Hepatocyte (in vitro differentiated cells): ENCODE data around the gene SLC25A12. TPM values are rescaled to one million over a fixed set of nuclear protein-coding genes. Genes with fewer than 3 reads are reported as not detected.

Source experiments
- DNase-seq: peaks from one replicate; pipeline ENCODE4 v3.0.0-alpha.2; 2016; ENCODE audit warnings: low spot score
- H2AFZ ChIP-seq: fragments of 200-600 bp; sonication (generic); 2 replicates; pipeline ENCODE4 v1.6.0; 2016; ENCODE audit warnings: antibody characterized with exemption, mild to moderate bottlenecking
- H3K27ac ChIP-seq: fragments of 200-600 bp; sonication (generic); 2 replicates; pipeline ENCODE4 v1.5.1; 2016; ENCODE audit warnings: mild to moderate bottlenecking
- H3K27me3 ChIP-seq: fragments of 200-600 bp; sonication (generic); 2 replicates; pipeline ENCODE4 v1.6.1; 2016
- H3K36me3 ChIP-seq: fragments of 200-600 bp; sonication (generic); replicated peaks from 2 replicates; pipeline ENCODE4 v1.5.1; 2016; ENCODE audit warnings: low read depth; ENCODE audit not compliant: insufficient read depth
- H3K4me1 ChIP-seq: fragments of 200-600 bp; sonication (generic); 2 replicates; pipeline ENCODE4 v1.5.1; 2016; ENCODE audit warnings: mild to moderate bottlenecking, moderate library complexity; ENCODE audit not compliant: insufficient read depth
- H3K4me2 ChIP-seq: fragments of 200-600 bp; sonication (generic); 2 replicates; pipeline ENCODE4 v1.6.0; 2016
- H3K4me3 ChIP-seq: fragments of 200-600 bp; sonication (generic); 2 replicates; pipeline ENCODE4 v1.5.1; 2016; ENCODE audit warnings: mild to moderate bottlenecking
- H3K79me2 ChIP-seq: fragments of 200-600 bp; sonication (generic); 2 replicates; pipeline ENCODE4 v1.6.0; 2017; ENCODE audit warnings: mild to moderate bottlenecking
- H3K9me2 ChIP-seq: fragments of 200-600 bp; sonication (generic); replicated peaks from 2 replicates; pipeline ENCODE4 v1.6.0; 2017; ENCODE audit warnings: mild to moderate bottlenecking; ENCODE audit not compliant: insufficient read depth
- H3K9me3 ChIP-seq: fragments of 200-600 bp; sonication (generic); 2 replicates; pipeline ENCODE4 v1.5.1; 2016; ENCODE audit warnings: low read depth, mild to moderate bottlenecking
- H4K20me1 ChIP-seq: fragments of 200-600 bp; sonication (generic); 2 replicates; pipeline ENCODE4 v1.6.0; 2016; ENCODE audit warnings: mild to moderate bottlenecking; ENCODE audit not compliant: insufficient read depth, poor library complexity, severe bottlenecking
- CTCF ChIP-seq: fragments of 200-600 bp; sonication (generic); IDR thresholded peaks from 2 replicates; pipeline ENCODE4 v1.5.1; 2016; ENCODE audit warnings: antibody characterized with exemption, mild to moderate bottlenecking; ENCODE audit not compliant: poor library complexity
- EZH2 ChIP-seq: fragments of 200-600 bp; sonication (generic); IDR thresholded peaks from 2 replicates; pipeline ENCODE4 v1.6.1; 2016; ENCODE audit warnings: antibody characterized with exemption, mild to moderate bottlenecking, borderline replicate concordance
- EZH2phosphoT487 ChIP-seq: fragments of 200-600 bp; sonication (generic); IDR thresholded peaks from one replicate; pipeline ENCODE4 v1.6.1; 2018; ENCODE audit warnings: antibody characterized with exemption, mild to moderate bottlenecking, low read depth, moderate library complexity; ENCODE audit not compliant: unreplicated experiment, severe bottlenecking
- WGBS: methylation state at CpG from one replicate; pipeline ENCODE4 v1.1.6; 2016; ENCODE audit warnings: low lambda C conversion rate; ENCODE audit errors: missing lambda C conversion rate; 5-methylcytosine and 5-hydroxymethylcytosine counted together
- polyA plus RNA-seq: library from polyadenylated mRNA; unstranded; fragments of >200 nt; fragmentation: Nextera tagmentation; extraction: Ambion mirVana; gene quantifications from 2 replicates; pipeline ENCODE4 v1.2.1, GENCODE V29; 2016
- total RNA-seq: library from RNA; depleted of rRNA; stranded (reverse); fragments of >200 nt; gene quantifications from 2 replicates; pipeline ENCODE4 v1.2.3, GENCODE V29; 2014

Gene SLC25A12
- total and polyA plus RNA-seq, 2 experiments from 2014 or later = 7.1 to 11.1 TPM

GRCh38 chr2:171807119-171807518 lies 86.9 kb downstream of the SLC25A12 start:
- no peak overlapping the region for H3K27ac ChIP-seq

GRCh38 chr2:171804456-171804855 lies 89.6 kb downstream of the SLC25A12 start:
- WGBS = 97% methylated on average over 3 of the region's 3 CpGs
- Histone ChIP-seq H3K9me3 (no peaks in the 10 kb centered on the region), H3K27me3 (no peaks in the 10 kb centered on the region), H4K20me1 (no peaks in the 10 kb centered on the region), H3K4me3 (no peak overlapping the region), H3K4me2 (no peak overlapping the region), H3K36me3 (no peaks in the 10 kb centered on the region), H3K79me2 (no peaks in the 10 kb centered on the region), H3K9me2 (no peaks in the 10 kb centered on the region), H3K4me1 (no peaks in the 10 kb centered on the region), H3K27ac (no peak overlapping the region), H2AFZ (no peak overlapping the region)
- TF ChIP-seq EZH2 (no peak), EZH2phosphoT487 (no peak), CTCF (no peak)
- no peak for DNase-seq

More at GRCh38 chr2:171807119-171807518, 86.9 kb downstream of the SLC25A12 start:
- Histone ChIP-seq H3K4me3 (no peak overlapping the region), H3K27me3 (no peaks in the 10 kb centered on the region), H2AFZ (no peak overlapping the region), H4K20me1 (no peaks in the 10 kb centered on the region), H3K36me3 (no peaks in the 10 kb centered on the region), H3K79me2 (no peaks in the 10 kb centered on the region), H3K9me3 (no peaks in the 10 kb centered on the region), H3K4me2 (no peak overlapping the region), H3K4me1 (no peaks in the 10 kb centered on the region), H3K9me2 (no peaks in the 10 kb centered on the region)
- TF ChIP-seq EZH2 (no peak), CTCF (no peak), EZH2phosphoT487 (no peak)
- no peak for DNase-seq
- 29% methylated on average over 3 of the region's 3 CpGs for WGBS

GRCh38 chr2:171803757-171804156 lies 90.3 kb downstream of the SLC25A12 start:
- H3K27ac ChIP-seq = no peak overlapping the region
- H3K27me3 ChIP-seq = no peaks in the 10 kb centered on the region
- no peaks in the 10 kb centered on the region for H3K36me3 ChIP-seq
- WGBS = 82% methylated on average over 5 of the region's 5 CpGs
- H4K20me1 ChIP-seq = no peaks in the 10 kb centered on the region
- no peak for DNase-seq
- no peak overlapping the region for H2AFZ ChIP-seq
- no peak overlapping the region for H3K4me2 ChIP-seq
- no peaks in the 10 kb centered on the region for H3K9me3 ChIP-seq
- H3K79me2 ChIP-seq = no peaks in the 10 kb centered on the region
- no peak overlapping the region for H3K4me3 ChIP-seq
- no peaks in the 10 kb centered on the region for H3K9me2 ChIP-seq
- TF ChIP-seq EZH2 = no peak
- no peak for TF ChIP-seq EZH2phosphoT487
- TF ChIP-seq CTCF = no peak
- H3K4me1 ChIP-seq = no peaks in the 10 kb centered on the region

- WGBS = 68% methylated on average over 5 of the region's 5 CpGs
- H3K27ac ChIP-seq = no peak overlapping the region
- no peaks in the 10 kb centered on the region for H3K79me2 ChIP-seq
- no peaks in the 10 kb centered on the region for H3K4me1 ChIP-seq
- H2AFZ ChIP-seq = no peak overlapping the region
- no peak for DNase-seq
- no peaks in the 10 kb centered on the region for H4K20me1 ChIP-seq
- no peaks in the 10 kb centered on the region for H3K9me3 ChIP-seq
- no peaks in the 10 kb centered on the region for H3K36me3 ChIP-seq
- H3K4me3 ChIP-seq = no peak overlapping the region
- H3K4me2 ChIP-seq = no peak overlapping the region
- TF ChIP-seq EZH2 (no peak), EZH2phosphoT487 (no peak), CTCF (no peak)
- H3K9me2 ChIP-seq = no peaks in the 10 kb centered on the region
- no peaks in the 10 kb centered on the region for H3K27me3 ChIP-seq
Observed at GRCh38 chr2:171800639-171801038, 93.4 kb downstream of the SLC25A12 start.
